Sigmoid colon (tissue), 7 donors: ENCODE measurements around the gene NCAM2. TPM values are rescaled to one million over a fixed set of nuclear protein-coding genes. Genes with fewer than 3 reads are reported as not detected.

Experiments
- DNase-seq: peaks from one replicate; pipeline ENCODE4 v3.0.0-alpha.2; 2019
- H3K27ac ChIP-seq, 4 donors: fragments of 200-600 bp; sonication (generic); one replicate each; pipeline ENCODE4 v1.5.1; 2016 to 2019; ENCODE audit warnings: mild to moderate bottlenecking in 1 of 4
- H3K27me3 ChIP-seq, 3 donors: fragments of 200-600 bp; sonication (generic); one replicate each; pipeline ENCODE4 v1.5.1; 2019; ENCODE audit warnings: mild to moderate bottlenecking in 1 of 3
- H3K36me3 ChIP-seq, 4 donors: fragments of 200-600 bp; sonication (generic); one replicate each; pipeline ENCODE4 v1.5.1; 2016 to 2019
- H3K4me1 ChIP-seq, 4 donors: fragments of 200-600 bp; sonication (generic); one replicate each; pipeline ENCODE4 v1.5.1; 2017 to 2019
- H3K4me3 ChIP-seq, 4 donors: fragments of 200-600 bp; sonication (generic); one replicate each; pipeline ENCODE4 v1.5.1; 2017 to 2019; ENCODE audit warnings: mild to moderate bottlenecking in 2 of 4, moderate library complexity in 1 of 4
- H3K9me3 ChIP-seq, 4 donors: fragments of 200-600 bp in 3 of 4; sonication (generic) in 3 of 4; one replicate each; pipeline versions ENCODE4 v1.5.1 to v1.6.1; 2013 to 2019
- EP300 ChIP-seq, 4 donors: sonication (generic); formaldehyde crosslinking; IDR thresholded peaks; one replicate each; pipeline ENCODE4 v1.6.1; 2017; ENCODE audit warnings: antibody characterized with exemption in 4 of 4
- POLR2A ChIP-seq, 2 donors: fragments of 450-650 bp; IDR thresholded peaks; one replicate each; pipeline ENCODE4 v1.6.1; 2016; ENCODE audit warnings: antibody characterized with exemption in 2 of 2, mild to moderate bottlenecking in 2 of 2, moderate library complexity in 2 of 2
- POLR2AphosphoS5 ChIP-seq, 4 donors: sonication (generic); formaldehyde crosslinking; IDR thresholded peaks; one replicate each; pipeline ENCODE4 v1.6.1; 2017; ENCODE audit warnings: antibody characterized with exemption in 4 of 4
- WGBS, 2 donors: extraction: QIAGEN DNeasy Blood & Tissue Kit; methylation state at CpG; one replicate each; pipeline ENCODE4 v1.1.7; 2013; 5-methylcytosine and 5-hydroxymethylcytosine counted together
- intact Hi-C: fragments of 100-400 bp; cut with DNase I; formaldehyde crosslinking; loops from one replicate; pipeline ENCODE4 v1.15.1; 2023
- polyA plus RNA-seq, 3 donors: library from polyadenylated mRNA; stranded (reverse); fragments of 200-250 nt; gene quantifications; one replicate each; pipeline ENCODE4 v1.2.3, GENCODE V29; 2013
- total RNA-seq, 4 donors: library from RNA; depleted of rRNA; stranded (reverse); fragments of >200 nt; gene quantifications; one replicate each; pipeline ENCODE4 v1.1.0, GENCODE V29; 2016
- TF ChIP-seq, protein P1 (sequence below), 4 experiments: fragments of 450-650 bp in 3 of 4; fragments of 200-600 bp in 1 of 4; IDR thresholded peaks; one replicate each; pipeline ENCODE4 v1.5.1; 2016 to 2019; ENCODE audit warnings: antibody characterized with exemption in 4 of 4, mild to moderate bottlenecking in 3 of 4, moderate library complexity in 2 of 4
- donor health status: healthy with polysubstance abuse.
- donor health status: Bipolar disorder and iron deficiency.
- donor health status: healthy.

The NCAM2 gene
- total and polyA plus RNA-seq, 7 donors: under 0.01 to 17.1 (median 6.7) TPM; not detected in 1

DNA sequence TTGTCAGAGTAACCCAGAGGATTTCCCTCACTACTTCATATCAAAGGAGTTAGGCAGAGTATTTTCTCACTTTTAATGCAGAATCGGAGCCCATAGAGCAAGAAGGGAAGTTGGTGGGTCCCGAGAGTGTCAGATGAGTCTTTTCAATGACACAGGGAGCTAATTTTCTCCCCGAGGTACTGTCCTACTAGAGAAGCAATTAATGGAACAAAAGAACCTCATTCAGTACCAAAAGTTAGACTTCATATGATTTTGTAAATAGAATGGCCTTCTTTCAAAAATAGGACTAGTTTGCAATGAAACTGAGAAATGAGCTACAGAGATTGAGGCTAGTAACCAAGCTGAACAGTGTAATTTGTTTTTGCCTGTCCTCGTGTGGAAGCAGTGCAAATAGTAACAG is 3.9 kb downstream of the NCAM2 start:
- Histone ChIP-seq H3K4me1 (peaks cover 0 to 16% (median 9%) of the 10 kb centered on the region in 4 donors), H3K27me3 (no peaks in the 10 kb centered on the region), H3K36me3 (no peaks in the 10 kb centered on the region), H3K27ac (no peak overlapping the region), H3K4me3 (no peak overlapping the region), H3K9me3 (no peaks in the 10 kb centered on the region)
- intact Hi-C loops: loop anchor here (5.0 kb wide), 1 partner anchor 100 kb away; no protein-coding TSS in a partner anchor
- DNase-seq: no peak
- 67% methylated on average over 4 of the region's 4 CpGs for WGBS, 2 donors
- TF ChIP-seq EP300 (IDR thresholded peaks at IDR 0.05) (no peak), POLR2A (IDR thresholded peaks at IDR 0.05) (no peak), POLR2AphosphoS5 (IDR thresholded peaks at IDR 0.05) (no peak)
- TF ChIP-seq, protein P1, sequence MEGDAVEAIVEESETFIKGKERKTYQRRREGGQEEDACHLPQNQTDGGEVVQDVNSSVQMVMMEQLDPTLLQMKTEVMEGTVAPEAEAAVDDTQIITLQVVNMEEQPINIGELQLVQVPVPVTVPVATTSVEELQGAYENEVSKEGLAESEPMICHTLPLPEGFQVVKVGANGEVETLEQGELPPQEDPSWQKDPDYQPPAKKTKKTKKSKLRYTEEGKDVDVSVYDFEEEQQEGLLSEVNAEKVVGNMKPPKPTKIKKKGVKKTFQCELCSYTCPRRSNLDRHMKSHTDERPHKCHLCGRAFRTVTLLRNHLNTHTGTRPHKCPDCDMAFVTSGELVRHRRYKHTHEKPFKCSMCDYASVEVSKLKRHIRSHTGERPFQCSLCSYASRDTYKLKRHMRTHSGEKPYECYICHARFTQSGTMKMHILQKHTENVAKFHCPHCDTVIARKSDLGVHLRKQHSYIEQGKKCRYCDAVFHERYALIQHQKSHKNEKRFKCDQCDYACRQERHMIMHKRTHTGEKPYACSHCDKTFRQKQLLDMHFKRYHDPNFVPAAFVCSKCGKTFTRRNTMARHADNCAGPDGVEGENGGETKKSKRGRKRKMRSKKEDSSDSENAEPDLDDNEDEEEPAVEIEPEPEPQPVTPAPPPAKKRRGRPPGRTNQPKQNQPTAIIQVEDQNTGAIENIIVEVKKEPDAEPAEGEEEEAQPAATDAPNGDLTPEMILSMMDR (IDR thresholded peaks at IDR 0.05): no peak

DNA sequence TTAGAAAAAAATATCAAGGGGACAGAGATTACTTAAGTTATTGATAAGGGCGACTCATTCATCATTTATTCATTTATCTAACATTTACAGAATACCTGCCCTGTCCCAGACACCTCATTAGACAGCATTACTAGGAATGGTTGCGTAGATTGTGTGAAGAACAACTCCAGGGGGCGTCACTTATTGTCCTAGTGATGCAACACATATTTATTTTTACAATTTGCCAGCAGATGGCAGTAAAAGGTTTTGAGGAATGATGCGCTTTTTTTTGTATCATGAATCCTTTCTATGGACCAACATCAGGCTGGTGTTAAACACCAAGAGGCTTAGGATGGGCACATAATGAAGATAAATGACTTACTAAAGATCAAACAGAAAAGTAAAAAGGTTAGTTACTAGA is 5.5 kb downstream of the NCAM2 start:
- no peak overlapping the region for H3K27ac ChIP-seq
- WGBS, 2 donors: 27 to 57% methylated on average over 4 of the region's 4 CpGs
- TF ChIP-seq, protein P1 (IDR thresholded peaks at IDR 0.05): peak in 1 of 4 experiments; percentile 4
- TF ChIP-seq POLR2AphosphoS5 (IDR thresholded peaks at IDR 0.05) (no peak), EP300 (IDR thresholded peaks at IDR 0.05) (no peak)

DNA sequence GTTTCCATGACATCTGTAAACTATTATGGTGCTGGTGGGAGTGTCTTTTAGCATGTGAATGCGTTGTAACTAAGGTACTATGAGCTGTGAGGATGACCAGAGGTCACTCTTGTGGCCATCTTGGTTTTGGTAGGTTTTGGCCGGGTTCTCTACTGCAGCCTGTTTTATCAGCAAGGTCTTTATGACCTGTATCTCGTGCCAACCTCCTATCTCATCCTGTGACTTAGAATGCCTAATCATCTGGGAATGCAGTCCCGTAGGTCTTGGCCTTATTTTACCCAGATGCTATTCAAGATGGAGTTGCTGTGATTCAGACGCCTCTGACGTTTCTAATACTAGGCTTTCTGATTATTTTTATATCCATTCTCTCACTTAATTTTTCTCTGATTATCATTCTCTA is 9.4 kb downstream of the NCAM2 start:
- TF ChIP-seq, protein P1 (IDR thresholded peaks at IDR 0.05): no peak
- no peak overlapping the region for H3K27ac ChIP-seq
- DNase-seq: no peak
- no peaks in the 10 kb centered on the region for H3K9me3 ChIP-seq
- intact Hi-C loops: no loop called here
- no peaks in the 10 kb centered on the region for H3K27me3 ChIP-seq
- H3K4me1 ChIP-seq: no peaks in the 10 kb centered on the region
- H3K4me3 ChIP-seq: no peak overlapping the region
- H3K36me3 ChIP-seq: no peaks in the 10 kb centered on the region
- 47 to 79% methylated on average over 6 of the region's 6 CpGs for WGBS, 2 donors

More for the DNA sequence above, 5.5 kb downstream of the NCAM2 start:
- no peak overlapping the region for H3K4me3 ChIP-seq
- no peak for DNase-seq
- H3K9me3 ChIP-seq: no peaks in the 10 kb centered on the region
- no peaks in the 10 kb centered on the region for H3K36me3 ChIP-seq
- intact Hi-C loops: loop anchor here (5.0 kb wide), 1 partner anchor 99 kb away; no protein-coding TSS in a partner anchor
- no peaks in the 10 kb centered on the region for H3K27me3 ChIP-seq
- H3K4me1 ChIP-seq: peaks cover 0 to 6% (median 0%) of the 10 kb centered on the region in 4 donors

DNA sequence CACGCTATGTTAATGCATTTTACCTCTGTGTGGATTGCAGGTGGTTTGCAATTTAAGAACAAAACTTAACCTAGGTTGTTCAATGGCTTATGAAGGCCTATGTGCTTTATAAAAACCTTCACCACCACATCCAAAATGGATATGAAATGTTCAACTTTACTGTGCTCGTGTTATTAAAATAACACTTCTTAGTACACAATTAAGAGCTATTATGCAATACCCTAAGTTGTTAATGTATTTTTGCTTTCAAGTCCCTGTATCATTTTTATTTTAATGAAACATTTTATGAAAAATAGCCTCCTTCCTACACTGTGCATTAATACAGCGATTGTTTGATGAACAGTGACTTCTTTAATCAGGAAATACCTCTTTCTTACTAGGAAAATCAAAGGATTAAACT is 12.0 kb downstream of the NCAM2 start:
- Histone ChIP-seq H3K4me1 (no peaks in the 10 kb centered on the region), H3K27ac (no peak overlapping the region), H3K9me3 (no peaks in the 10 kb centered on the region), H3K4me3 (no peak overlapping the region), H3K36me3 (no peaks in the 10 kb centered on the region), H3K27me3 (no peaks in the 10 kb centered on the region)
- intact Hi-C loops: no loop called here
- WGBS, 2 donors: 64 to 72% methylated on average over 3 of the region's 3 CpGs
- DNase-seq: no peak
- TF ChIP-seq POLR2A (IDR thresholded peaks at IDR 0.05) (no peak), POLR2AphosphoS5 (IDR thresholded peaks at IDR 0.05) (no peak), EP300 (IDR thresholded peaks at IDR 0.05) (no peak)
- TF ChIP-seq, protein P1 (IDR thresholded peaks at IDR 0.05): no peak

DNA sequence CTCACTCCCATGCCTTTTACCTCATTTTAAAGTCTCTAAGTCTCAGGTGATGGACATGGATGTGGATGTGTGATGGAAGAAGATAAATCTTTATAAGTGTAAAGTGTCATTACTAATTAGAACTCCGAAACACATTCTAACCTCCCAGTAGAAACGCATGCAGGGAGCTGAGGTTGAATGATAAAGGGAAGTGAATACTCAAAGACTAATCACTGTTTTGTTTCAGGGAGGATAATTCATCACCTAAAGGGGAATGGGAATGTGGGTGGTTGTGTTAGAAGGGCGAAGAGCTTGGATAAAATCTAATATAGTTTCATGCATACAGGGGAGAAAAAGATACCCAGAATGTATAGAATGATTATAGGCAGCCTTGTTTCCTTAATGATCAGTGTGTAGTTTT is 12.5 kb downstream of the NCAM2 start:
- no peaks in the 10 kb centered on the region for H3K4me1 ChIP-seq
- intact Hi-C loops: no loop called here
- no peaks in the 10 kb centered on the region for H3K27me3 ChIP-seq
- no peak for TF ChIP-seq POLR2AphosphoS5 (IDR thresholded peaks at IDR 0.05)
- TF ChIP-seq, protein P1 (IDR thresholded peaks at IDR 0.05): no peak
- no peak for TF ChIP-seq EP300 (IDR thresholded peaks at IDR 0.05)
- no peak for TF ChIP-seq POLR2A (IDR thresholded peaks at IDR 0.05)
- no peaks in the 10 kb centered on the region for H3K36me3 ChIP-seq
- no peaks in the 10 kb centered on the region for H3K9me3 ChIP-seq
- no peak overlapping the region for H3K27ac ChIP-seq
- 70 to 75% methylated on average over 3 of the region's 3 CpGs for WGBS, 2 donors
- DNase-seq: no peak
- H3K4me3 ChIP-seq: no peak overlapping the region
